IMR-90 (cell line): Measurements from ENCODE around the gene DNAJB7. TPM values are rescaled to one million over a fixed set of nuclear protein-coding genes. Genes with fewer than 3 reads are reported as not detected.

Experiments used
- ATAC-seq: fragments of 200-7000 bp; cut with Tn5 transposase; 2 replicates; pipeline ENCODE4 v1.9.1; 2020; ENCODE audit warnings: low read depth, mild to moderate bottlenecking, moderate library complexity
- BruUV-seq: library from RNA; stranded (reverse); fragments of 400-500 nt; replicated peaks from 2 replicates; lab custom pipeline; 2021; lab: Mats Ljungman, UMichigan
- CTCF ChIA-PET: fragments of 300-600 bp; formaldehyde crosslinking; extraction: SDS; loops from one replicate; lab custom pipeline; 2021; ENCODE audit warnings: antibody characterized with exemption; lab: Yijun Ruan, JAX
- POLR2A ChIA-PET: fragments of 300-600 bp; sonication (Branson Sonifier 250); formaldehyde crosslinking; loops from one replicate; lab custom pipeline; 2022; ENCODE audit warnings: antibody characterized with exemption; ENCODE audit not compliant: unreplicated experiment; lab: Charles Lee
- DNase-seq: peaks from one replicate; pipeline ENCODE4 v3.0.0; 2013
- H2AFZ ChIP-seq: replicated peaks from 2 replicates; pipeline ENCODE3; 2013; ENCODE audit warnings: low read length, mild to moderate bottlenecking; ENCODE audit not compliant: poor library complexity
- H2AK5ac ChIP-seq: 2 replicates; pipeline ENCODE4 v1.6.1; 2013; ENCODE audit warnings: low read depth, low read length, inconsistent platforms
- H2AK9ac ChIP-seq: replicated peaks from 2 replicates; pipeline ENCODE3; 2013; ENCODE audit warnings: mild to moderate bottlenecking, low read depth, low read length, moderate library complexity; ENCODE audit not compliant: poor library complexity
- H2BK120ac ChIP-seq: 2 replicates; pipeline ENCODE4 v1.6.1; 2013; ENCODE audit warnings: low read depth, low read length, inconsistent platforms
- H2BK15ac ChIP-seq: 3 replicates; pipeline ENCODE4 v1.6.1; 2013; ENCODE audit warnings: low read depth, low read length, inconsistent platforms
- H2BK20ac ChIP-seq: 2 replicates; pipeline ENCODE4 v1.6.1; 2013; ENCODE audit warnings: low read depth, mild to moderate bottlenecking, inconsistent platforms, low read length, moderate library complexity
- H2BK5ac ChIP-seq: 2 replicates; pipeline ENCODE4 v1.6.1; 2013; ENCODE audit warnings: mild to moderate bottlenecking, low read depth, low read length, inconsistent platforms; ENCODE audit not compliant: poor library complexity, severe bottlenecking
- H3K14ac ChIP-seq: replicated peaks from 2 replicates; pipeline ENCODE4 v1.6.1; 2013; ENCODE audit warnings: low read depth, low read length, inconsistent platforms
- H3K18ac ChIP-seq: 2 replicates; pipeline ENCODE4 v1.6.1; 2013; ENCODE audit warnings: low read depth, low read length, control low read depth
- H3K23ac ChIP-seq: 2 replicates; pipeline ENCODE4 v1.6.1; 2013; ENCODE audit warnings: low read depth, low read length, inconsistent platforms
- H3K27ac ChIP-seq: 2 replicates; pipeline ENCODE4 v1.5.1; 2013; ENCODE audit warnings: mild to moderate bottlenecking, control low read depth, low read length; ENCODE audit not compliant: insufficient read depth
- H3K27me3 ChIP-seq: 2 replicates; pipeline ENCODE4 v1.6.1; 2013; ENCODE audit warnings: low read length; ENCODE audit not compliant: control insufficient read depth, insufficient read depth
- H3K36me3 ChIP-seq: 2 replicates; pipeline ENCODE4 v1.6.1; 2013; ENCODE audit warnings: low read length, mixed read lengths; ENCODE audit not compliant: control insufficient read depth, insufficient read depth
- H3K4ac ChIP-seq: 2 replicates; pipeline ENCODE4 v1.6.1; 2013; ENCODE audit warnings: low read depth, low read length, inconsistent platforms
- H3K4me1 ChIP-seq: 2 replicates; pipeline ENCODE4 v1.6.1; 2013; ENCODE audit warnings: low read length, mixed read lengths; ENCODE audit not compliant: control insufficient read depth, insufficient read depth
- H3K4me2 ChIP-seq: 2 replicates; pipeline ENCODE4 v1.6.1; 2013; ENCODE audit warnings: low read depth, mild to moderate bottlenecking, control low read depth, low read length, moderate library complexity
- H3K4me3 ChIP-seq: 2 replicates; pipeline ENCODE4 v1.5.1; 2013; ENCODE audit warnings: low read depth, mild to moderate bottlenecking, control low read depth, low read length, moderate library complexity; ENCODE audit not compliant: insufficient read depth
- H3K56ac ChIP-seq: 2 replicates; pipeline ENCODE4 v1.6.1; 2013; ENCODE audit warnings: low read length, inconsistent platforms; ENCODE audit not compliant: insufficient read depth; ENCODE audit errors: extremely low read depth
- H3K79me1 ChIP-seq, 2 experiments: 2 replicates each; pipeline ENCODE4 v1.6.1; 2013; ENCODE audit warnings: low read length in 2 of 2, inconsistent platforms in 1 of 2, low read depth in 1 of 2
- H3K9ac ChIP-seq: 2 replicates; pipeline ENCODE4 v1.6.1; 2013; ENCODE audit warnings: low read depth, low read length, control low read depth
- H3K9me1 ChIP-seq: 2 replicates; pipeline ENCODE4 v1.6.1; 2013; ENCODE audit warnings: low read length, inconsistent platforms; ENCODE audit not compliant: insufficient read depth
- H3K9me3 ChIP-seq: 2 replicates; pipeline ENCODE4 v1.6.1; 2013; ENCODE audit warnings: low read length; ENCODE audit not compliant: control insufficient read depth, insufficient read depth
- H4K20me1 ChIP-seq: 2 replicates; pipeline ENCODE4 v1.6.1; 2013; ENCODE audit warnings: low read length, inconsistent platforms; ENCODE audit not compliant: insufficient read depth
- H4K5ac ChIP-seq: 2 replicates; pipeline ENCODE4 v1.6.1; 2013; ENCODE audit warnings: mild to moderate bottlenecking, low read depth, low read length, control low read depth
- H4K8ac ChIP-seq, 2 experiments: 2 replicates each; pipeline ENCODE4 v1.6.1; 2013; ENCODE audit warnings: low read depth in 2 of 2, low read length in 2 of 2, control low read depth in 1 of 2, inconsistent platforms in 1 of 2
- H4K91ac ChIP-seq: 2 replicates; pipeline ENCODE4 v1.6.1; 2013; ENCODE audit warnings: low read depth, low read length, inconsistent platforms; ENCODE audit not compliant: insufficient read depth
- CEBPB ChIP-seq: IDR thresholded peaks from 2 replicates; pipeline ENCODE4 v1.6.1; 2012; ENCODE audit warnings: low read depth, low read length, improper control_type of control experiment
- CHD1 ChIP-seq: IDR thresholded peaks from 2 replicates; pipeline ENCODE4 v1.6.1; 2012; ENCODE audit warnings: low read depth, low read length, improper control_type of control experiment
- ELK1 ChIP-seq: fragments of 150-350 bp; IDR thresholded peaks from 2 replicates; pipeline ENCODE4 v1.6.1; 2016; ENCODE audit warnings: low read depth, mild to moderate bottlenecking, low read length, moderate library complexity, borderline replicate concordance
- FOS ChIP-seq: fragments of 150-350 bp; IDR thresholded peaks from 2 replicates; pipeline ENCODE4 v1.6.1; 2016; ENCODE audit warnings: low read depth, low read length
- MAFK ChIP-seq: IDR thresholded peaks from 2 replicates; pipeline ENCODE4 v1.6.1; 2012; ENCODE audit warnings: low read depth, low read length, improper control_type of control experiment
- MAZ ChIP-seq: IDR thresholded peaks from 2 replicates; pipeline ENCODE4 v1.6.1; 2012; ENCODE audit warnings: low read depth, mild to moderate bottlenecking, low read length, improper control_type of control experiment, moderate library complexity, borderline replicate concordance
- WGBS, 2 experiments: methylation state at CpG; one replicate each; pipeline versions ENCODE4 v1.1.5 to v1.1.7; 2013; ENCODE audit warnings: missing lambda C conversion rate in 2 of 2; ENCODE audit not compliant: insufficient read length in 1 of 2; ENCODE audit errors: extremely low coverage in 2 of 2; 5-methylcytosine and 5-hydroxymethylcytosine counted together
- dilution Hi-C: fragments of 300-500 bp; cut with HindIII; formaldehyde crosslinking; loops from one replicate; pipeline ENCODE4 v1.14.3; 2018; ENCODE audit warnings: low sequenced_read_pairs; ENCODE audit not compliant: unreplicated experiment
- in situ Hi-C: fragments of 300-500 bp; cut with MboI; formaldehyde crosslinking; loops from 3 replicates; pipeline ENCODE4 v1.14.3; 2019; ENCODE audit warnings: low sequenced_read_pairs, inconsistent platforms, mixed read lengths
- intact Hi-C: fragments of 100-400 bp; cut with micrococcal nuclease; formaldehyde crosslinking; loops from 2 replicates; pipeline ENCODE4 v1.10.0; 2022
- polyA plus RNA-seq, 3 experiments: library from polyadenylated mRNA; depleted of rRNA; stranded (reverse); fragments of >200 nt; gene quantifications; 2 replicates each; pipeline ENCODE4 v1.2.3, GENCODE V29; 2012; ENCODE audit warnings: low replicate concordance in 1 of 3
- total RNA-seq: library from RNA; depleted of rRNA; stranded (reverse); fragments of >200 nt; gene quantifications from 2 replicates; pipeline ENCODE4 v1.2.3, GENCODE V29; 2012
- TF ChIP-seq, protein P1 (sequence below): fragments of 150-350 bp; IDR thresholded peaks from 2 replicates; pipeline ENCODE4 v1.6.1; 2017; ENCODE audit warnings: mild to moderate bottlenecking, antibody characterized with exemption, low read length, low read depth

The DNAJB7 gene
- total and polyA plus RNA-seq, 2 of the 4 experiments (the other 2 are of a cell fraction), result not detected

DNA sequence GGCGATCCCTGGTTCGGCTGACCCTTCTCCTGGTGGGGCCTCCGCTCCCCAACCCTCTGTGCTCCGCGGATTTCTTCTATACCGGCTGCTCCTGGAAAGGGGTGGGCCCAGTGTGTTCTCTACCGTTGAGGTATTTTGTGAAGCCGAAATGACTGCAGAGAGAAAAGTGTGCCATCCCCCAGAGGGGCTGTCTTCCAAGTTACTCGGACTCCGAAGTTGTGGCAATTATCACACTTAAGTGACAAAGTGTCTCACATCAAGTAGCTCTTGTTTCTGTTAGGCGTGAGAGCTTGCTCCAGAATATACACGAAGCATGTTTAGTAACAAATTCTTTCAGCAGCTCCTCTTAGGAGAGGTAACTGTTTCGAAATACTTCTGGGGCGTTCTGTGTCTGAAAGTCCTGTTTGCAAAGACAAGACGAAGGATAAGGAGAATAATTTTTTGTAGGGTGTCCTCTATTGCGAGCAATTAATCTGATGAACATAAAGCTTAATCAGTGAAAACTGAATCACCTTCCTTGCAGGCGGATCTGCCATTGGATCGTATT lies 4.5 kb downstream of the DNAJB7 start:
- intact Hi-C loops, result no loop called here
- peak overlapping the region; percentile 65 for H2BK5ac ChIP-seq
- DNase-seq (no peak), ATAC-seq (no peak; the same call in 1 of the 2 replicates)
- peak overlapping the region; percentile 67 for H3K4me3 ChIP-seq
- H3K4ac ChIP-seq, result peak overlapping the region; percentile 93
- peaks cover 8% of the 10 kb centered on the region; the same call in 1 of the 2 replicates for H3K9me1 ChIP-seq
- H4K91ac ChIP-seq, result peak overlapping the region; percentile 60
- H3K36me3 ChIP-seq, result no peaks in the 10 kb centered on the region
- H2AK9ac ChIP-seq, result peak overlapping the region; percentile 91
- peak overlapping the region; percentile 95 for H3K9ac ChIP-seq
- peak overlapping the region; percentile 13; the same call in 1 of the 2 replicates for H2BK120ac ChIP-seq
- H3K4me2 ChIP-seq, result peak overlapping the region; percentile 88
- in situ Hi-C loops, result no loop called here
- 0% methylated on average over 7 of the region's 18 CpGs; no CpG with 5 or more reads in 1 of the 2 experiments for WGBS, 2 experiments
- no peak overlapping the region for H3K18ac ChIP-seq
- H3K27me3 ChIP-seq, result no peaks in the 10 kb centered on the region
- POLR2A ChIA-PET, result interaction anchor here (0.6 kb wide), 1 partner anchor 46 kb away, joined by 10 read pairs; no protein-coding TSS in a partner anchor
- H2AFZ ChIP-seq, result peak overlapping the region; percentile 94
- BruUV-seq, result TSS peak; percentile 71
- peak overlapping the region; percentile 95 for H3K27ac ChIP-seq
- H3K9me3 ChIP-seq, result no peaks in the 10 kb centered on the region
- H3K23ac ChIP-seq, result peak overlapping the region; percentile 98
- dilution Hi-C loops, result no loop called here
- peaks cover 28% of the 10 kb centered on the region for H4K20me1 ChIP-seq
- H2BK15ac ChIP-seq, result no peak overlapping the region
- TF ChIP-seq, protein P1, sequence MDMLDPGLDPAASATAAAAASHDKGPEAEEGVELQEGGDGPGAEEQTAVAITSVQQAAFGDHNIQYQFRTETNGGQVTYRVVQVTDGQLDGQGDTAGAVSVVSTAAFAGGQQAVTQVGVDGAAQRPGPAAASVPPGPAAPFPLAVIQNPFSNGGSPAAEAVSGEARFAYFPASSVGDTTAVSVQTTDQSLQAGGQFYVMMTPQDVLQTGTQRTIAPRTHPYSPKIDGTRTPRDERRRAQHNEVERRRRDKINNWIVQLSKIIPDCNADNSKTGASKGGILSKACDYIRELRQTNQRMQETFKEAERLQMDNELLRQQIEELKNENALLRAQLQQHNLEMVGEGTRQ, result no peak
- TF ChIP-seq MAFK (no peak), CEBPB (peak; percentile 51; the same call in 1 of the 2 replicates), MAZ (no peak), FOS (no peak), ELK1 (no peak), CHD1 (no peak)
- CTCF ChIA-PET, result interaction anchor here (1.0 kb wide), 1 partner anchor 65 kb away, joined by 3 read pairs; no protein-coding TSS in a partner anchor
- H2BK20ac ChIP-seq, result no peak overlapping the region
- H3K56ac ChIP-seq, result peak overlapping the region; percentile 78
- peak overlapping the region; percentile 32 for H4K5ac ChIP-seq
- H3K14ac ChIP-seq, result peak overlapping the region; percentile 87
- peaks cover 9% of the 10 kb centered on the region for H3K4me1 ChIP-seq
- H3K79me1 ChIP-seq, result peaks cover 14 to 56% of the 10 kb centered on the region in 2 experiments
- H4K8ac ChIP-seq, result peak overlapping the region; percentile 88 to 93
- H2AK5ac ChIP-seq, result peak overlapping the region; percentile 90
